Liver (tissue), 9 donors: ENCODE measurements around the gene EXOC2. TPM values are rescaled to one million over a fixed set of nuclear protein-coding genes. Genes with fewer than 3 reads are reported as not detected.

Experiments
- DNase-seq: peaks from one replicate; pipeline ENCODE4 v3.0.0-alpha.2; 2017; ENCODE audit warnings: low spot score
- H3K27ac ChIP-seq, 2 donors: one replicate each; pipeline ENCODE4 v1.7.0; 2013; ENCODE audit warnings: inconsistent platforms in 2 of 2, low read length in 2 of 2, control low read depth in 1 of 2, low read depth in 1 of 2, mild to moderate bottlenecking in 1 of 2
- H3K27me3 ChIP-seq, 4 donors: one replicate each; pipeline versions ENCODE4 v1.6.1 to v1.7.0; 2013; ENCODE audit warnings: low read length in 3 of 4, inconsistent platforms in 1 of 4, mild to moderate bottlenecking in 1 of 4, moderate library complexity in 1 of 4; ENCODE audit not compliant: control insufficient read depth in 4 of 4, insufficient read depth in 4 of 4
- H3K36me3 ChIP-seq, 4 donors: one replicate each; pipeline versions ENCODE4 v1.6.1 to v1.7.0; 2013; ENCODE audit warnings: low read length in 3 of 4, mild to moderate bottlenecking in 3 of 4, low read depth in 1 of 4, moderate library complexity in 1 of 4; ENCODE audit not compliant: control insufficient read depth in 4 of 4, insufficient read depth in 3 of 4
- H3K4me1 ChIP-seq, 4 donors: one replicate each; pipeline versions ENCODE4 v1.6.1 to v1.7.0; 2013; ENCODE audit warnings: low read length in 3 of 4, mild to moderate bottlenecking in 3 of 4, moderate library complexity in 1 of 4; ENCODE audit not compliant: control insufficient read depth in 4 of 4, insufficient read depth in 4 of 4
- H3K4me3 ChIP-seq, 3 donors: one replicate each; pipeline versions ENCODE4 v1.6.1 to v1.7.0; 2013; ENCODE audit warnings: low read length in 3 of 3, control low read depth in 1 of 3, low read depth in 1 of 3, mild to moderate bottlenecking in 1 of 3
- H3K9ac ChIP-seq, 2 donors: one replicate each; pipeline ENCODE4 v1.7.0; 2013; ENCODE audit warnings: low read length in 2 of 2, mild to moderate bottlenecking in 2 of 2, moderate library complexity in 2 of 2, control low read depth in 1 of 2, low read depth in 1 of 2
- H3K9me3 ChIP-seq, 4 donors: one replicate each; pipeline versions ENCODE4 v1.6.1 to v1.7.0; 2013; ENCODE audit warnings: low read length in 3 of 4; ENCODE audit not compliant: control insufficient read depth in 4 of 4
- ATF3 ChIP-seq: IDR thresholded peaks from 2 replicates; pipeline ENCODE4 v1.6.1; 2016; ENCODE audit warnings: antibody characterized with exemption
- FOXA1 ChIP-seq: IDR thresholded peaks from 2 replicates; pipeline ENCODE4 v1.6.1; 2016; ENCODE audit warnings: antibody characterized with exemption
- FOXA2 ChIP-seq: IDR thresholded peaks from 2 replicates; pipeline ENCODE4 v1.6.1; 2016; ENCODE audit warnings: antibody characterized with exemption
- GABPA ChIP-seq, 2 donors: IDR thresholded peaks in 1 of 2; conservative IDR thresholded peaks in 1 of 2; 2 replicates each; pipeline ENCODE4 v1.6.1; 2016; ENCODE audit warnings: antibody characterized with exemption in 2 of 2, mild to moderate bottlenecking in 1 of 2, moderate library complexity in 1 of 2
- HNF4A ChIP-seq, 2 donors: conservative IDR thresholded peaks; 2 replicates each; pipeline ENCODE4 v1.6.1; 2016; ENCODE audit warnings: antibody characterized with exemption in 2 of 2, mild to moderate bottlenecking in 2 of 2
- HNF4G ChIP-seq: IDR thresholded peaks from 2 replicates; pipeline ENCODE4 v1.6.1; 2016; ENCODE audit warnings: antibody characterized with exemption
- MAX ChIP-seq: IDR thresholded peaks from 2 replicates; pipeline ENCODE4 v1.6.1; 2016; ENCODE audit warnings: antibody characterized with exemption
- NR2F2 ChIP-seq: IDR thresholded peaks from 2 replicates; pipeline ENCODE4 v1.6.1; 2016; ENCODE audit warnings: antibody characterized with exemption
- RAD21 ChIP-seq, 2 donors: IDR thresholded peaks; 2 replicates each; pipeline ENCODE4 v1.6.1; 2016; ENCODE audit warnings: antibody characterized with exemption in 2 of 2, mild to moderate bottlenecking in 2 of 2
- REST ChIP-seq: IDR thresholded peaks from 2 replicates; pipeline ENCODE4 v1.6.1; 2016; ENCODE audit warnings: antibody characterized with exemption, mild to moderate bottlenecking
- RXRA ChIP-seq, 2 donors: IDR thresholded peaks; 2 replicates each; pipeline ENCODE4 v1.6.1; 2017 to 2018; ENCODE audit warnings: antibody characterized with exemption in 2 of 2, mild to moderate bottlenecking in 1 of 2
- SP1 ChIP-seq: IDR thresholded peaks from 2 replicates; pipeline ENCODE4 v1.6.1; 2018; ENCODE audit warnings: antibody characterized with exemption, mild to moderate bottlenecking
- TAF1 ChIP-seq: conservative IDR thresholded peaks from 2 replicates; pipeline ENCODE4 v1.6.1; 2016; ENCODE audit warnings: antibody characterized with exemption, mild to moderate bottlenecking
- YY1 ChIP-seq: IDR thresholded peaks from 2 replicates; pipeline ENCODE4 v1.6.1; 2016; ENCODE audit warnings: antibody characterized with exemption, mild to moderate bottlenecking
- ZBTB33 ChIP-seq: IDR thresholded peaks from 2 replicates; pipeline ENCODE4 v1.6.1; 2016; ENCODE audit warnings: antibody characterized with exemption
- WGBS: extraction: QIAGEN DNeasy Blood & Tissue Kit; methylation state at CpG from one replicate; pipeline ENCODE4 v1.1.7; 2013; 5-methylcytosine and 5-hydroxymethylcytosine counted together
- polyA plus RNA-seq, 2 donors: library from polyadenylated mRNA; stranded (reverse) in 1 of 2; unstranded in 1 of 2; fragments of 200-250 nt in 1 of 2; fragments of >200 nt in 1 of 2; fragmentation: Nextera tagmentation in 1 of 2; extraction: Ambion mirVana in 1 of 2; gene quantifications; one replicate each; pipeline versions ENCODE4 v1.2.1 to v1.2.3, GENCODE V29; 2013 to 2015
- total RNA-seq, 2 donors: library from RNA; depleted of rRNA; stranded (reverse); fragments of >200 nt; gene quantifications; one replicate each; pipeline ENCODE4 v1.2.3, GENCODE V29; 2014
- donor health status: healthy.
- donor health status: healthy.
- donor health status: healthy.
- donor health status: healthy.
- donor health status: healthy.

Gene EXOC2
- total and polyA plus RNA-seq, 4 donors = 6.7 to 15.3 (median 9.2) TPM

GRCh38 chr6:451847-452246 is 241.1 kb downstream of the EXOC2 start:
- 90% methylated on average over 8 of the region's 8 CpGs for WGBS
- Histone ChIP-seq H3K4me1 (no peaks in the 10 kb centered on the region), H3K4me3 (no peak overlapping the region), H3K36me3 (no peaks in the 10 kb centered on the region), H3K9me3 (no peaks in the 10 kb centered on the region), H3K27ac (no peak overlapping the region), H3K27me3 (peaks cover 0 to 2% (median 0%) of the 10 kb centered on the region in 4 donors), H3K9ac (no peak overlapping the region)
- TF ChIP-seq HNF4G (no peak), MAX (no peak), FOXA1 (no peak), REST (no peak), TAF1 (no peak), YY1 (no peak), ZBTB33 (no peak), RXRA (IDR thresholded peaks at IDR 0.05) (no peak), NR2F2 (no peak), SP1 (no peak), HNF4A (conservative IDR thresholded peaks at IDR 0.05) (no peak), GABPA (IDR thresholded peaks at IDR 0.05 in 1 of 2, conservative IDR thresholded peaks at IDR 0.05 in 1 of 2) (no peak)
- DNase-seq = no peak

GRCh38 chr6:451336-451735 is 241.6 kb downstream of the EXOC2 start:
- DNase-seq = no peak
- H3K4me3 ChIP-seq = no peak overlapping the region
- TF ChIP-seq ATF3 (no peak), FOXA2 (no peak), RAD21 (IDR thresholded peaks at IDR 0.05) (no peak), HNF4G (no peak), RXRA (IDR thresholded peaks at IDR 0.05) (no peak), GABPA (IDR thresholded peaks at IDR 0.05 in 1 of 2, conservative IDR thresholded peaks at IDR 0.05 in 1 of 2) (no peak), NR2F2 (no peak)
- no peaks in the 10 kb centered on the region for H3K4me1 ChIP-seq
- H3K27me3 ChIP-seq = peaks cover 0 to 2% (median 0%) of the 10 kb centered on the region in 4 donors
- no peaks in the 10 kb centered on the region for H3K36me3 ChIP-seq
- WGBS = 91% methylated on average over 12 of the region's 12 CpGs
- H3K9ac ChIP-seq = no peak overlapping the region
- no peaks in the 10 kb centered on the region for H3K9me3 ChIP-seq
- H3K27ac ChIP-seq = no peak overlapping the region
